Activated CD8-positive, alpha-beta memory T cell treated with anti-CD3 and anti-CD28 coated beads for 48 hours (primary cell): ENCODE data around the gene LYPD6B.

Experiments
- DNase-seq, 3 experiments: peaks; one replicate each; pipeline ENCODE4 v3.0.0-alpha.2; 2020; ENCODE audit warnings: low read depth in 2 of 3, low spot score in 2 of 3

Gene LYPD6B

GRCh38 chr2:149038442-149039212 is at the start of gene LYPD6B:
Gene LYPD6B, plus strand, starts transcription at chr2:149038699. Its CDS starts 92,250 bp downstream, at chr2:149130949.
- DNase-seq = no peak

GRCh38 chr2:148989882-148990493 is 48.5 kb upstream of the LYPD6B start:
- DNase-seq = no peak

GRCh38 chr2:148990968-148991367 is 47.5 kb upstream of the LYPD6B start:
- DNase-seq = no peak

- no peak for DNase-seq
Observed at GRCh38 chr2:148992448-148992847, 46.1 kb upstream of the LYPD6B start.

GRCh38 chr2:148993351-148993750 is 45.1 kb upstream of the LYPD6B start:
- DNase-seq = no peak

GRCh38 chr2:148994341-148994740 is 44.2 kb upstream of the LYPD6B start:
- no peak for DNase-seq

GRCh38 chr2:148996805-148997204 is 41.7 kb upstream of the LYPD6B start:
- DNase-seq = no peak

- no peak for DNase-seq
Observed at GRCh38 chr2:148998165-148998830, 40.2 kb upstream of the LYPD6B start.

- DNase-seq = no peak
Observed at GRCh38 chr2:148998831-148999200, 39.7 kb upstream of the LYPD6B start.

GRCh38 chr2:148999451-148999921 is 39.0 kb upstream of the LYPD6B start:
- DNase-seq = no peak

GRCh38 chr2:149000158-149000938 is 38.2 kb upstream of the LYPD6B start:
- no peak for DNase-seq

- no peak for DNase-seq
Observed at GRCh38 chr2:149001496-149001895, 37.0 kb upstream of the LYPD6B start.

GRCh38 chr2:149002378-149002890 is 36.1 kb upstream of the LYPD6B start:
- no peak for DNase-seq

- no peak for DNase-seq
Observed at GRCh38 chr2:149002891-149003740, 35.4 kb upstream of the LYPD6B start.

- no peak for DNase-seq
Observed at GRCh38 chr2:149004836-149005235, 33.7 kb upstream of the LYPD6B start.

- DNase-seq = no peak
Observed at GRCh38 chr2:149005471-149006077, 32.9 kb upstream of the LYPD6B start.

- no peak for DNase-seq
Observed at GRCh38 chr2:149006883-149007543, 31.5 kb upstream of the LYPD6B start.

- no peak for DNase-seq
Observed at GRCh38 chr2:149008381-149008780, 30.1 kb upstream of the LYPD6B start.
